ENCODE results near the gene ATP5PD.
"Not testable (repeated sequence)": the region's sequence is repeated elsewhere in the genome, so short reads cannot be mapped to it uniquely, and the experiment has no call there.

Gene ATP5PD

GRCh38 chr17:75019146-75019545 lies 27.6 kb downstream of the ATP5PD start:
- no peak for DNase-seq

DNA sequence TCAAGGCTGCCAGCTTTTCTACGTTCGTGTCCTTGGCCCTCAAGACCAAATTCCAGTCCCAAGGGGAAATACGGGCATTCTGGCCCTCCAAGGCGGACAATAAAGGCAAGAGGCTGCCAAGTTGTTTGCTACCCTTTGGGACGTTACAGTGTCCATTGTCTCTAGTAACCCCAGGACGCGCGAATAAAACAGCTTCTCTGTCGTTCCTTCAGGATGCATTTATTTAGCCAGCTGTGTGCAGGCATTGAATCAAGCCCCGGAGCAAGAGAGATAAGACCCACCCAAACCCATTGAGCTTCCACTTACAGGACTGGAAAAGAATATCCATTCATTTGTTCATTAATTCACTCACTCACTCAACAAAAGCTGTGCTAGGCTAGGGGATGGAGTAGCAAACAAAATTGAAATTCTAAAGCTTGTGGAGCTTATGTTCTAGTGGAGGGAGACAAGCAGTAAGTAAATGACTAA lies 33.6 kb downstream of the ATP5PD start:
- no peak for DNase-seq

DNA sequence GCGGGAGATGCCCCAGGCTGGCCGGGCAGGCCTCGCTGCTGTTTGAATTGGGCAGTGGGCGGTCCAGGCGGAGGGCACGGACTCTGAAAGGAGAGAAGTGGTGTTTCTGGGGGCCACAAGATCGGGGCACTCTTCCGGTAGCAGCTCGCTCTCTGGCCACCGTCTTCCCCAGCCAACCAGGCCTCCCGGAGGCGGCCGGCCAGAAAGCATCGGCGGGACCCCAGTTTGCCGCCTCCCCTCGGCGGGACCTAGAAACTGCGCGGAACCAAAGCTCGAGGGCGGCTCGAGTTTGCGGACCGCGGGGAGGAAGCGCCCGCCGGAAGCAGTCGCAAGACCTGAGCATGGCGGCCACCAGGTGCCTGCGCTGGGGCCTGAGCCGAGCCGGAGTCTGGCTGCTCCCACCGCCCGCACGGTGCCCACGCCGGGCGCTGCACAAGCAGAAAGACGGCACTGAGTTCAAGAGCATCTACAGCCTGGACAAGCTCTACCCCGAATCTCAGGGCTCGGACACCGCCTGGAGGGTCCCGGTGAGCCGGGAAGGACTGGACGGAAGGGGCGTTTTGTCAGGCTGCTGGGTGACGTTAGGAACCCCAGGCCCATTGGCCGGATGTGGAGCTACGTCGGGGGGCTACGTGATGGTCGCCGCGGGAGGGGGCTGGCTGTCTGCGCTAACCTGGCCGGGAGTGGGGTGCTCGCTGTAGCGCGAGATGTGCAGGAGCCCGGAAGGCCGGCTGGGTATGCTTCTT lies 34.2 kb downstream of the ATP5PD start, which contains the start of gene MRPL58:
Gene MRPL58, plus strand, starts transcription at position 325 of the 746 bp plus-strand sequence. Its CDS starts 17 bp downstream, at position 342.
- DNase-seq: peak; percentile 97 to 98

- DNase-seq: no peak
These were observed 34.7 kb downstream of the ATP5PD start for GRCh38 chr17:75012096-75012345.

DNA sequence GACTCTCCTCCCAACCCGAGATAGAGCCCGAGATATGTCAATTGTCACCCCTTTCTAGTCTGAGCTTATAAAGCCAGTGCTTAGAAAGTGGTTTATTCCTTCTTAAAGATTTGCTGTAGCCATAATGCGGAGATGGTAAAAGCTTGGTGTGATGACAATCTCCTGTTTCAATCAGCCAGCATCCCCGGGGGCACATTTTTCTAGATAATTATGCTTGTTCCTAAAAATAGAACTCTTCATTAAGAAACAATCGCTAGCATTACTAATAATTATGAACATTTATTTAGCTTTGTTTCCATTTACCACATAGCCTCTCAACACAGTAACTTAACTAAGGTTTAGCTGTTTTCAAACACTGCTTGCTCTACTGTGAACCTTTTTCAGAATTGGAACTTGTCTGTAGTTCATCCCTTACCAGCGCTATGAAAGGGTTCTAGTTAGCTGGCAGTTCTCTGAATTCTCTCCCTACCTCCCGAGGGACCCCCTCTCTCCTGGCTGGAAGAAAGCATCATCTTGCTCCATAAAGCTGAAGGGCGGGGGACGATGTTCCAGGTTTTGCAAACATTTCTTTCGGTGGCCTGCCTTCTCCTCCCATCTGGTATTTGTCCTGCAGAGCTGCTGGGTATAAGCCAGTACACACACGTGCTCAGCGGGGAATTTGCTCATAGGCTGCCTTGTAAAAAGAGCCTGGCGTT lies 35.2 kb downstream of the ATP5PD start:
- peak; percentile 67 to 76 for DNase-seq

GRCh38 chr17:75010683-75011400 lies 35.9 kb downstream of the ATP5PD start:
- peak; percentile 98 to 99 for DNase-seq

- no peak for DNase-seq
These were observed 37.5 kb downstream of the ATP5PD start for GRCh38 chr17:75009139-75009724.

GRCh38 chr17:75008373-75008772 lies 38.4 kb downstream of the ATP5PD start:
- DNase-seq: no peak

DNA sequence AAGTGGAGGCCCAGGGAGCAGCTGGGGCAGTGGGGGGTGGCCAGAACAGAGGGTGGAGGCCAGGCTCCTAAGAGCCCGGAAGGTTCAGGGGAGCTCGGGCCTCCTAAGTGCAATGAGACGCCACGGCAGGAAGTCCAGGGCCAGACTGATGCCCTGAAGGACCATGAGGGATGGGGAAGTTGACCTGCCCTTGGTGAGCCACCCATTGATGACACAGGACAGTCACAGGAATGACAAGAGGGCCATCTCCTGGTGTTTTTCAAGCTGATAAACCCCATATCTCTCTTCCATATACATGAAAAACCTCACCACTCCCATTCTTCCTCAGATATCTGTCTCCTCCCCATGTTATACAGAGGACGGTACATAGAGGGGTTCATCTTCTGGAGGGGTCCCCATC lies 40.1 kb downstream of the ATP5PD start:
- no peak for DNase-seq

GRCh38 chr17:75006084-75006483 lies 40.7 kb downstream of the ATP5PD start:
- not testable (repeated sequence) for DNase-seq

- no peak for DNase-seq
These were observed 41.5 kb downstream of the ATP5PD start for GRCh38 chr17:75005291-75005690.

- no peak for DNase-seq
These were observed 42.4 kb downstream of the ATP5PD start for GRCh38 chr17:75004371-75004770.

GRCh38 chr17:75003957-75004355 lies 42.8 kb downstream of the ATP5PD start:
- DNase-seq: no peak

DNA sequence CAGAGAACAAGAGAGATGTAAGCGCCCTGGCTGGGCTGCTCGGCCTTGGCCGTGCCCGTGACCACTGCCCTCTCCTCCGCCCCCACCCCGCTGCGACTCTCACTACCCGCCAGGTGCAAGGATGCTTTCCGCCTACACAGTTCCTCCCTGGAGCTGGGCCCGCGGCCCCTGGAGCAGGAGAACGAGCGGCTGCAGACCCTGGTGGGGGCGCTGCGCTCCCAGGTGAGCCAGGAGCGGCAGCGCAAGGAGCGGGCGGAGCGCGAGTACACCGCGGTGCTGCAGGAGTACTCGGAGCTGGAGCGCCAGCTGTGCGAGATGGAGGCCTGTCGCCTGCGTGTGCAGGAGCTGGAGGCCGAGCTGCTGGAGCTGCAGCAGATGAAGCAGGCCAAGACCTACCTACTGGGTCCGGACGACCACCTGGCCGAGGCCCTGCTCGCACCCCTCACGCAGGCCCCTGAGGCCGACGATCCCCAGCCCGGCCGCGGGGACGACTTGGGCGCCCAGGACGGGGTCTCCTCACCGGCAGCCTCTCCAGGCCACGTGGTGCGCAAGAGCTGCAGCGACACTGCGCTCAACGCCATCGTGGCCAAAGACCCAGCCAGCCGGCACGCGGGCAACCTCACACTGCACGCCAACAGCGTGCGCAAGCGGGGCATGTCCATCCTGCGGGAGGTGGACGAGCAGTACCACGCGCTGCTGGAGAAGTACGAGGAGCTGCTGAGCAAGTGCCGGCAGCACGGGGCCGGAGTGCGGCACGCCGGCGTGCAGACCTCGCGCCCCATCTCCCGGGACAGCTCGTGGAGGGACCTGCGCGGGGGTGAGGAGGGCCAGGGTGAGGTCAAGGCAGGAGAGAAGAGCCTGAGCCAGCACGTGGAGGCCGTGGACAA lies 43.5 kb downstream of the ATP5PD start:
- DNase-seq: no peak

GRCh38 chr17:75001915-75002843 lies 44.6 kb downstream of the ATP5PD start:
- DNase-seq: no peak

- DNase-seq: no peak
These were observed 47.2 kb downstream of the ATP5PD start for GRCh38 chr17:74999523-74999922.

DNA sequence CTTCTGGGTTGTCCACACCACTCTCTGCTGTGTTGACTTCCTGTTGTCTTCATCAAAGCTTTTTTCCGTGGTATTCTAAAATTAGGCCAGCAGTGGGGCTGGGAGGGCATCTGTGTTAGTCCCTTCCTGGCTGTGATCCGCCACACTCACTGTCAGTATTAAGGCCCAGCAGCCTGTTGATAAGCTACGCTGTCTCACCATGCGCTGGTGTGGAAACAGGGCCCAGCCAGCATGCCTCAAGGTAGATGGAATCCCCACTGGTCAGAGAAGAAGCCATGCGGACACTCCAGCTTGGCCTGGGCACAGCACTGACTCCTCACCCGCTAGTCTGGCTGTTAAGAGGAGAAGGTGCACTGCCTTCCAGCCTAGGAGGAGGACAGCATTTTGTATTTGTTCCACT lies 48.0 kb downstream of the ATP5PD start:
- DNase-seq: no peak

- DNase-seq: no peak
These were observed 50.9 kb downstream of the ATP5PD start for GRCh38 chr17:74995847-74996246.

GRCh38 chr17:74994440-74994839 lies 52.3 kb downstream of the ATP5PD start:
- no peak for DNase-seq

DNA sequence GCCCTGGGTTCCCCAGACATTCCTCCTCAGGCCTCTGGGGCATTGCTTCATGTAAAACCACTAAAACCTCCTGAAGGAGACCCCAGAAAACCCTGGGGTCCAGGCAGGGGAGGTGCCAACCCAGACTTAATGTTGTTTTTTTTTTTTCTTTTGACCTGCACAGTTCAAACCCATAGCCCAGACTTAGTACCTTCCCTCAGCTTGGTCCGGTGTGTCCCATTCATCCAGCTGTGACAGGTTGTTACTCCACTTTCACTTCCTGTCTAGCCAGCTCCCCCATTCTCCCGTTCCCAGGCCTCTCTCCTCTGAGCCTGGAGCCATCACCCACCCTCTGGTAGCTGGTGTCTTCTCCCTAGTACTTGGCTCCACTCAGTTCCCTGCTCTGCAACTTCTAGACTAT lies 54.5 kb downstream of the ATP5PD start:
- no peak for DNase-seq

DNA sequence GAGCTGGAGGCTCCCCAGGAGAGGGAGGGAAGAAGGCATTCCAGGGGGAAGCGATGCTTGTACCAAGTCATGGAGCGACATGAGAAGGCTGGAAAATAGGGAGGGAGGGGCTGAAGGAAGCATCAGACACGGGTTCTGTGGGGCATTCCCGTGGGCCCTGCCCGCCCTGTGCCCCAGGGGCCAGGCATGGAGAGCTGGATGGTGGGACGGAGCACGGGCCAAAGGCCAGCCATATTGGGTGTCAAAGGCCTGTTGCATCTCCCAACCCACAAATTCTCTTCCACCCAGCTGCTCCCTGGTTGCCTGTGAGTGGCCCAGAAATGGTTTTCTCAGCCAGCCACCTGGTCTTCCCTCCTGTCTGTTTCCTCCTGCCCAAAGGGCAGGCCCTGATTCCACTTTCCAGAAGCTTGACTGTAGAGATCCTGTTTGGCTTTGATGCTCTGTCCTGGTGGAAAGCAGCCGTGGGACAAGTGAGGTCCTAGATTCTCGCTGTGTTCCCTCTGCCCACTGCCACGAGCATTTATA lies 56.1 kb downstream of the ATP5PD start:
- no peak for DNase-seq

All from NCI-H524 (cell line).